ENCODE results near the gene COL24A1. TPM values are rescaled to one million over a fixed set of nuclear protein-coding genes. Genes with fewer than 3 reads are reported as not detected.

COL24A1 gene
- total and polyA plus RNA-seq, 3 donors from 2014 or later: 0.75 to 2.4 (median 1.8) TPM

DNA sequence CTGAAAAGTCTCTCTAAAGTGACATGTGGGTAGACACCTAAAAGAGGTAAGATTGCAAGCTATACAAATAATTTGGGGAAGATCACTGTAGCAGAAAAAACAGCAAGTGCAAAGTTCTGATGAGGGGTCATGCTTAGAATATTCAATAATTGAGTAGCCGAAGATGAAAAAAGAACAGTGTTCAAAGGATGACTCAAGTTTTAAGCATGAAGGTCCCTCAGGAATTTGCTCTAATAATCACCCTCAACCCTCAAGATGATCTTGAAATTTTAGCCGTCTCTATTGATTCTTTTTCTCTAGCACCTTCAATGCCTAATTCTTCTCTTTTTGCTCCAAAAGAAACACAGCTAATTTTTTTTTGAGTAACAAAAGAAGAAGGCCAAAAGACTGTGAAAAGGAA is 257.7 kb downstream of the COL24A1 start:
- no peaks in the 10 kb centered on the region for H3K4me1 ChIP-seq
- intact Hi-C loops (cut with DNase I; ENCODE audit: low total_unique reads): no loop called here
- no peak for DNase-seq
- no peak overlapping the region for H3K4me3 ChIP-seq
- H3K9me3 ChIP-seq: no peaks in the 10 kb centered on the region
- H3K27ac ChIP-seq: no peak overlapping the region
- no peaks in the 10 kb centered on the region for H3K36me3 ChIP-seq (ENCODE audit: low read depth, missing control alignments)
- H3K27me3 ChIP-seq: no peaks in the 10 kb centered on the region
- 79 to 88% methylated on average over 2 of the region's 2 CpGs for WGBS, 2 donors
- no peak for TF ChIP-seq POLR2A (IDR thresholded peaks at IDR 0.05)
- TF ChIP-seq, protein P1, sequence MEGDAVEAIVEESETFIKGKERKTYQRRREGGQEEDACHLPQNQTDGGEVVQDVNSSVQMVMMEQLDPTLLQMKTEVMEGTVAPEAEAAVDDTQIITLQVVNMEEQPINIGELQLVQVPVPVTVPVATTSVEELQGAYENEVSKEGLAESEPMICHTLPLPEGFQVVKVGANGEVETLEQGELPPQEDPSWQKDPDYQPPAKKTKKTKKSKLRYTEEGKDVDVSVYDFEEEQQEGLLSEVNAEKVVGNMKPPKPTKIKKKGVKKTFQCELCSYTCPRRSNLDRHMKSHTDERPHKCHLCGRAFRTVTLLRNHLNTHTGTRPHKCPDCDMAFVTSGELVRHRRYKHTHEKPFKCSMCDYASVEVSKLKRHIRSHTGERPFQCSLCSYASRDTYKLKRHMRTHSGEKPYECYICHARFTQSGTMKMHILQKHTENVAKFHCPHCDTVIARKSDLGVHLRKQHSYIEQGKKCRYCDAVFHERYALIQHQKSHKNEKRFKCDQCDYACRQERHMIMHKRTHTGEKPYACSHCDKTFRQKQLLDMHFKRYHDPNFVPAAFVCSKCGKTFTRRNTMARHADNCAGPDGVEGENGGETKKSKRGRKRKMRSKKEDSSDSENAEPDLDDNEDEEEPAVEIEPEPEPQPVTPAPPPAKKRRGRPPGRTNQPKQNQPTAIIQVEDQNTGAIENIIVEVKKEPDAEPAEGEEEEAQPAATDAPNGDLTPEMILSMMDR (IDR thresholded peaks at IDR 0.05): no peak

DNA sequence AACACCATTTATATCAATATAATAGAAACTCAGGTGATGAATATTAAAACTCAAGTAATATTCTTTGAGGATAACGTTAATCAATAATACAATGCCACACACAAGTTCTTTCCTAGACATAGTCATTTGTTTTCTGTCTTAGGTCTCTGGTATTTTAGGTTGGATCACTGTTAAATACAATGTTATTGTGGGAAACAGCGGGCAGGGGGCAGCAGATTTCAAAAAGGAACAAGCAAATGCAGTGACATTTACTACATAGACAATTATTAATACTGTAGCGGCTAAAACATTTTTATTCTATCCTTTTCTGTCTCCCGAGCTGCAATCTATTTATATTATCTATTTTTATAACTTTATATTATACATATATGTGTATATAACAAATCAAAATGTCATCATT is 261.9 kb downstream of the COL24A1 start:
- no peaks in the 10 kb centered on the region for H3K4me1 ChIP-seq
- 32 to 43% methylated on average over 4 of the region's 4 CpGs for whole genome bisulfite sequencing, 2 donors
- TF ChIP-seq POLR2A (IDR thresholded peaks at IDR 0.05): no peak
- TF ChIP-seq, protein P1 (IDR thresholded peaks at IDR 0.05): peak in 2 of 3 experiments; percentile 23 to 37
- H3K9me3 ChIP-seq: no peaks in the 10 kb centered on the region
- intact Hi-C loops (cut with DNase I; ENCODE audit: low total_unique reads): no loop called here
- no peak overlapping the region for H3K4me3 ChIP-seq
- no peaks in the 10 kb centered on the region for H3K27me3 ChIP-seq
- peak; percentile 54 for DNase-seq
- H3K27ac ChIP-seq: no peak overlapping the region
- no peaks in the 10 kb centered on the region for H3K36me3 ChIP-seq (ENCODE audit: low read depth, missing control alignments)

DNA sequence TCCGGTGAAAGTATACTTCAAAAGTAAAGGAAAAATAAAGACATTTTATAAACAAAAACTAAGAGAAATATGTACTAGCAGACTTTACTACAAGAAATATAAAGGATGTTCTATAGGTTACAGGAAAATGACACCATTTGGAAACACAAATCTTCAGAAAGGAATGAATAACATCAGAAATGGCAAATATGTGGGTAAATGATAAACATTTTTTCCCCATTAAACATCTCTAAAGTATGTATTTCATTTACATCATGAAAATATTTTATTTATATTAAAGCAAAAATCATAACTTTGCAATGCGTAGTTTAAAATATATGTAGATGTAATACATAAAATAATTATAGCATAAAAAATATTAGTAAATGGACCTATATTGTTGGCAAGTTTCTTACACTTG is 264.2 kb downstream of the COL24A1 start:
- DNase-seq: no peak
- intact Hi-C loops (cut with DNase I; ENCODE audit: low total_unique reads): no loop called here
- Histone ChIP-seq H3K4me1 (no peaks in the 10 kb centered on the region), H3K27ac (no peak overlapping the region), H3K4me3 (no peak overlapping the region), H3K27me3 (no peaks in the 10 kb centered on the region), H3K9me3 (no peaks in the 10 kb centered on the region), H3K36me3 (ENCODE audit: low read depth, missing control alignments) (no peaks in the 10 kb centered on the region)
- TF ChIP-seq, protein P1 (IDR thresholded peaks at IDR 0.05): no peak
- no peak for TF ChIP-seq POLR2A (IDR thresholded peaks at IDR 0.05)
- 90 to 95% methylated on average over 2 of the region's 2 CpGs for WGBS, 2 donors

DNA sequence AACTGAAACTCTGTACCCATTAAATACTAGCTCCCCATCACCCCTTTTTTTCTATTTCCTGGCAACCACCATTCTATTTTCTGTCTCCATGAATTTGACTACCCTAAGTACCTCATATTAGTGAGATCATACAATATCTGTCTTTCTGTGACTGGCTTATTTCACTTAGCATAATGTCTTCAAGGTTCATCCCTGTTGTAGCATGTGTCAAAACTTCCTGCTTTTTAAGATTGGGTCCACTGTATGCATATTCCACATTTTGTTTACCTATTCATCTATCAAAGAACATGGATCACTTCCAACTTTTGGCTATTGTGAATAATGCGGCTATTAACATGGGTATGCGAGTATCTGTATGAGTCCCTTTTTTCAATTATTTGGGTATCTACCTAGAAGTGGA is 266.7 kb downstream of the COL24A1 start:
- Histone ChIP-seq H3K4me1 (no peaks in the 10 kb centered on the region), H3K27ac (no peak overlapping the region), H3K9me3 (no peaks in the 10 kb centered on the region), H3K27me3 (no peaks in the 10 kb centered on the region), H3K4me3 (no peak overlapping the region), H3K36me3 (ENCODE audit: low read depth, missing control alignments) (no peaks in the 10 kb centered on the region)
- WGBS, 2 donors: 92 to 98% methylated on average over 2 of the region's 2 CpGs
- intact Hi-C loops (cut with DNase I; ENCODE audit: low total_unique reads): no loop called here
- DNase-seq: no peak
- TF ChIP-seq, protein P1 (IDR thresholded peaks at IDR 0.05): no peak
- TF ChIP-seq POLR2A (IDR thresholded peaks at IDR 0.05): no peak

DNA sequence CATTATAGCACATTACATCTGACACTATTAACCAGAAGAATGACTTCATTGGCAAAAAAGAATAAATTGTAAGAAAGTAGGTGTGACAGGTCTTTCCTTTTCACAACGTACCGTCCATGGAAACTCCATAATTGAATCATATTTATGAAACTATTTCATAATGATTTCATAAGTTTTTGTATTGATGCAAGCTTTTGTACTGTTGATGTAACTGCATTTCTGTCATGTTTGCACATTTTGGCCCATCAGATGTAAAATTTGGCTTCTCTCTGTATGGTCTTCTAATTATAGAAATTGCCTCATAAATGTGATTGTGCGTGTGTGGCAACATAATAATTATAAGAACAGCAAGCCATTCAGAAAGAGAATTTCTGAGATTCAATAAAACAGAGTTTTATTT is 267.7 kb downstream of the COL24A1 start:
- H3K27me3 ChIP-seq: no peaks in the 10 kb centered on the region
- no peak for DNase-seq
- H3K27ac ChIP-seq: no peak overlapping the region
- H3K9me3 ChIP-seq: no peaks in the 10 kb centered on the region
- H3K4me1 ChIP-seq: no peaks in the 10 kb centered on the region
- no peaks in the 10 kb centered on the region for H3K36me3 ChIP-seq (ENCODE audit: low read depth, missing control alignments)
- intact Hi-C loops (cut with DNase I; ENCODE audit: low total_unique reads): no loop called here
- no peak overlapping the region for H3K4me3 ChIP-seq
- TF ChIP-seq POLR2A (IDR thresholded peaks at IDR 0.05): no peak
- TF ChIP-seq, protein P1 (IDR thresholded peaks at IDR 0.05): no peak
- 67 to 85% methylated on average over 3 of the region's 3 CpGs for WGBS, 2 donors
